HG02763 (cell line): ENCODE results near the gene WDR31.

Source experiments
- ATAC-seq: cut with Tn5 transposase; IDR thresholded peaks from one replicate; pipeline ENCODE4 v1.9.1; 2021; ENCODE audit warnings: mild to moderate bottlenecking, moderate library complexity; ENCODE audit not compliant: unreplicated experiment

Gene WDR31

DNA sequence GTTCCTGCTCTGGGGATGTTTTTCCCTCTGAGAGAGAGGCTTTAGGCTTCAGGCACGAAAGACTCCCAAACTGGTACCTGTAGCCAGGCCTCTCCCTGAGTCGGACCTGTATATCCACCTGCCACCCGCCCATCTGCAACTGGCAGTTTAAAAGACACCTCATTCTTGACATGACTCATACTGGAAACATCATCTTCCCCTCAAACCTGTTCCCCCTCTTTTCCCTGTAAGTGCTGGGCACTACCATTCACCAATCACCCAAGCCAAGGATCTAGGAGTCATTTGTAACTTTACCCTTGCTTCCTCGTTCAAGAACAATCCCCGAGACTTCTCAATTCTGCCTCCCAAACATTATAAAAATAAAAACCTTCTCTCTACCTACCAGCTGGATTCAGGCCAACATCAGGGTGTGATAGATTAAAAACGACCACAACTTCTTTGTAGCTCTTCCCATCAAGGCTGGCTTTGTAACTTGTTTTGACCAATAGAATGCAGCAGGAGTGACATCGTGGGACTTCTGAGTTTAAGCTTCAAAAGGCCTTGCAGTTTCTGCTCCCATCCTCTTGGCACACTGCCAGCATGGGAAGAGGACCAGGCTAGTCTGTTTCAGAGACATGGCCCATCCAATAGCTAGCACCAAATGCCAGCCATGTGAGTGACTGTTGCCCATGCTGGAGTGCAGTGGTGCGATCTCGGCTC, 1.8 kb upstream of the WDR31 start:
- no peak for ATAC-seq

DNA sequence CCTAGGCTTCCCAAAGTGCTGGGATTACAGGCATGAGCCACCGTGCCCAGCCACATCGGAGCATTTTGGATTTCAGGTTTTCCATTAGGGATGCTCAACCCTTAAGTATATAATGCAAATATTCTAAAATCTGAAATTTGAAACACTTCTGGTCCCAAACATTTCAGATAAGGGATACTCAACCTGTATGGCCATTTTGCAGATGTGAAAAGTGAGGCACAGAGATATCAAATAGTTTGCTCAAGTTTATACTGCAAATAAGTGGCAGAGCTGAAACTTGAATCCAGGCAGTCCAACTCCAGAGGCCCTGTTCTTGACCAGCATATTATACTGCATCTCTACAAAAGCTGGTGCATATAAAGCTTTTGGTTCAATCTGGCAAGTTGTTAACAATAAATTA, 2.4 kb downstream of the WDR31 start:
- ATAC-seq, result no peak

- ATAC-seq, result no peak
Measured at GRCh38 chr9:113331780-113332179, 8.3 kb downstream of the WDR31 start.

DNA sequence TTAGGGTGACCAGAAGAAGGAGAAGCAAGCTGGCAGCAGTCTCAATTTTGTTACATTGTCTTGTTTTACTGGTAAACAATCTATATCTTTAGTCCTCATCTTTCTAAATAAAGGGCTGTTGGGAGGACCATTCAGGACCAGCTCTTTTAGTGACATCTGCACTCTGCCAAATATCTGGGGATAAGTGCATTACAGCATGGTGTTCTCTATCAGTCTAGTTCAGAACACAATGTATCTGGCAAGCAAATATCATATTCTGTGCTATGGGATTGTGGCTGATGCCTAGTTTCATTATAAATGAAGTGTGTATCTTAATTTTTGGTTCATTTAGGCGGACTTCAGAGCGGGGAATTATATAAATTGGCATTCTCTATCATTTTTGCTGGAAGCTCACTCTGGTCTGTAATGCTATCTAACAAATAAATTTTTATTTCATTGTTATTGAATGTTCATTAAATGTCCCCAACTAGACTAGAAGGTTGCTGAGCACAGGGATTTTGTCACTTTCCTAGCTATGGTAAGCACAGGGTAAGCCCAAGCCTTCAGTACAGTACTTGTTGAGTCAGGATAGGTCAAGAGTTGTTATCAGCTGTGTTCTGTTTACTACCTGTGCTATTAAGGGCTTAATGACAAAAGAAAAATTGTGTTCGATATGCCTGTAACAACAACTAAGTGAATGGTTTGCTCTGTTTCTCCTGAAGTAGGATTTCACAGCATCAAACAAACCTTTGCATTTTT, 11.9 kb downstream of the WDR31 start:
- no peak for ATAC-seq

DNA sequence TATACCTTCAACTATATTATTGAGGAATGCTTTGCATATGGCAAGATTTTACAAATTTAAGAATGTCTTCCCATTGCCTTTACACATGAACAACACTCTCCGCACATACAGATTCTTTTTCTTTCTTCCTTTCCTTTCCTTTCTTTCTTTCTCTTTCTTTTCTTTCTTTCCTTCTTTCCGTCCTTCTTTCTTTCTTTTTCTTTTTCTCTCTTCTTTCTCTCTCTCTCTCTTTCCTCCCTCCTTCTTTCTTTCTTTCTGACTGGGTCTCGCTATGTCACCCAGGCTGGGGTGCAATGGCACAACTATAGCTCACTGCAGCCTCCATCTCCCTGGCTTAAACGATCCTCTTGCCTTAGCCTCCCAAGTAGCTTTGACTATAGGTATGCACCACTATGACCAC, 13.8 kb downstream of the WDR31 start:
- no peak for ATAC-seq

GRCh38 chr9:113322671-113323070, 17.4 kb downstream of the WDR31 start:
- ATAC-seq, result no peak

DNA sequence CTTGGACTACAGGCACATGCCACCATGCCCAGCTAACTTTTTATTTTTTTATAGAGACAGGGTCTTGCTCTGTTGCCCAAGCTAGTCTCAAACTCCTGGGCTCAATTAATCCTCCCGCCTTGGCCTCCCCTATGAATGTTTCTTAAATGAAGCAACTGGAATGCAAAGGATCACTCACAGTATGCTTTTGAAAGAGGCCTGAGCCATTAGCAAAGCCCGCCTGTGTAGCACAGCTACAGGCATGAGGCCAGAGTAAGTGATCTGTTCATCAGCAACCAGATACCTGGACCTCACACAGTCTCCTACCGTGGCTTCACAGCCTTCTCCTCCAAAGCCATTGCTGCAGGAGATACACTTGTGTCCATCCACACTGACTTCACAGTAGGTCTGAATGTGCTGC, 20.0 kb downstream of the WDR31 start:
- ATAC-seq, result no peak

DNA sequence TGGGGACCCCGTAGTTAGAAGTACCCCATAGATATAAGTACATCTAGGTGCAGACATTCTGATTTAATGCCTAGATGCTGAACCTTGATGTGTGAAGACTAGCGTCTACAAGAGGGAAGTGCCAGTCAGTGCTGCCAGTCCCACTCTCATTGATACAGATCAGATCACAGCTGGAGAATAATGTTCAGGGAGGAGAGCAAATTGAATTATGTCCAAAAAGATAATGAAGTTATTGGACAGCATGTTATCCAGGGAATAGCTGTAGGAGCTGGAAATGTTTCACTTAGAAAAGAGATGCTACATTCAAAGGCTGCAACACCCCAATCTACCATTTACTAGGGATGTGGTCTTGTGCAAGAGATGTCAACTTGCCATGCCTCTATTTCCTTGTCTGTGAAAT, 21.0 kb downstream of the WDR31 start:
- ATAC-seq, result no peak

DNA sequence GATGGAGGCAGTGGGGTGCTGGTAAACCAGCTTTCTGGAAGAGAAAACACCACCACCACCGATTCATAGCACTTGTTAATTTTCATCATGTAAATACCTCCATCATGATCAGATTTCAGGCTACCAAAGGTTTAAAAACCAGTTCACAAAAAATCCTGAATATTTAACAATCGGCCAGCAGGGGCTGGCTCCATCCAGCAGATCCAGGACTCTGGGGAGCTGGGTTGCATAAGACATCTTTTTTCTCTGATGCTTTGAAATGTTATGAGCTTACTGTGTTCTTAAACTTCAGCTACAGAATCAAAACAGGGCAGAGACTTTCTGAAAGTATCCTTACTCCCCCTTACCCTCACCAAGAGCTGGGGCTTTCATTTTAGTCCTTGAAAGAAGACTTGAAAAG, 22.3 kb downstream of the WDR31 start:
- no peak for ATAC-seq

DNA sequence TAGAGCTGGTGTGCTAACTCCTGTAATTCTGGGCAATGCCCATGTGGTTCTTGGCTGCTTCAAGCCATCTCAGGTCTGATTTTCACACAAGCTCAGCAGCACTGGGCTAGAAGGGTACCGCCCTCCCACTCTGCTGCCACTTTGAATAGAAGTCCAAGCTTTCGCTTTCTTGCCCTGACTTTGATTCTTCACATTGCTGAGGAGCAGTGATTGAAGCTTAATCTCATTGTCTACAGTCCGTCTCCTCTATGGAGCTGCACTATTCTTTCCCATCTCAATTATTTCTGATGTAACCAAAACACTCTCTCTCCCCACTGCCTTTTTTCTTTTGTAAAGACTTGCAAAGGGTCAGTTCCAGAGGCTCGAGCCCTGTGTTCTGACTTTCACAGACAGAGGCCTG, 24.0 kb downstream of the WDR31 start:
- no peak for ATAC-seq

- ATAC-seq, result no peak
Measured at GRCh38 chr9:113315231-113315630, 24.8 kb downstream of the WDR31 start.

- no peak for ATAC-seq
Measured at GRCh38 chr9:113313261-113313660, 26.8 kb downstream of the WDR31 start.

DNA sequence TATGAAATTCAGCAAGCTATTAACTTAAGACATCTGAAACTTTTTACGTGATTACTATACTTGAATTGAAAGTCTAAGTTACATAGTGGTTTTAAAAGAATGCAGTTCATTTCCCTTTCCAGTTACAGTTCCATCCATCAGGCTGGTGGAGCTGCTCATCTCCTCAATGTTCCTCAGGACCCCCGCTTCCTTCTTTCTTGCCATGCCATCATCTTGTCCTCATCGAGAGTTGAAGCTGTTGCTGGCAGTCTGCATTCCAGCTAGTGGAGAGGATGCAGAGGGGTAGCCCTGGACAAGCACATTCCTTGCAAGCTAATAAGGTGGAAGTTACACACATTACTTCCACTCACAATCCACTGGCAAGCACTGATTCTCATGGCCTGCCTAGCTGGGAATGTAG, 28.1 kb downstream of the WDR31 start:
- no peak for ATAC-seq

DNA sequence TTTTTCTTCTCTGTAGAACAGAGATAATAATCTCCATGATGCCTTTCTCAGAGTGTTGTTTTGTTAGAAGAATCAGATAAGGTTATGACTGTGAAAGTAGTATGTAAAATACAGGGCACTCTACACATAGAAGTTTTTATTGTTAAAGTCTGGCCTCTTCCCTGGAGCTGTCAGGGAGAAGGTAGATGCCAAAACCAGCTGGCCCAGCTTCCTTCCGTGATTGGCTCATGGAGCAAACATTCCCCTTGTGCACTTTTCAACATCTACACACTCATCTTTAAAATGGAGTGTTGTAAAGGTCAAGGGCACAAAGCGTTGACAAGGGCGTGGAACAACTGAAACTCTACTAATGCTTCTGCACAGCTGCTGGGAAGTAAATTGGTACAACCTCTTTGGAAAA, 29.5 kb downstream of the WDR31 start:
- ATAC-seq, result no peak

DNA sequence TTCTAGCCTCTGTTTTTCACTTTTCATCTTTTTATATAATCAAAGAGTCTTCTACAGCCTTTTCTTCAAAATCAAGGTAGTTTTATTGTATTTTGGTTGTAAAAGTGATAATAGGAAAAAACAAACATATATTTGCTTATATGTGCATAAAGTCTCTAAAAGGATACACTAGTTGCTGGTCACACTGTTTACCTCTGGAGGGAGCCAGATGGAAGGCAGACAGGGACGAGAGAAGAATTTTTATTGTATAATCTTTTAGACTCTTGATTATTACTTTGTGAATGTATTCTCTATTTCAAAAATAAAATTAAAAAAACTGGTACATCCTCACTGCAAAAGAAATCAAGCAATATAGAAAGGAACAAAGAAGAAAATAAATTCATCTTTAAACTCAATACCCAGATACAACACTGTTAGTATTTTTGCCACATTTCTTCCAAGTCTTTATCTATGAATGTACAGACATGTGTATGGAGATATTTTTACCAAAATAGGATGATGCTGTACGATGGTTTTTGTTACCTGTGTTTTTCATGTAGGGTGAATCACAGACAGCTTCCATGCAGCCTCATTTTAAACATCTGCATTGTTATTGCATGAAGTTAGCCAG, 30.8 kb downstream of the WDR31 start:
- no peak for ATAC-seq

GRCh38 chr9:113307396-113307975, 32.6 kb downstream of the WDR31 start:
- ATAC-seq, result no peak

- ATAC-seq, result no peak
Measured at GRCh38 chr9:113306566-113306965, 33.5 kb downstream of the WDR31 start.

DNA sequence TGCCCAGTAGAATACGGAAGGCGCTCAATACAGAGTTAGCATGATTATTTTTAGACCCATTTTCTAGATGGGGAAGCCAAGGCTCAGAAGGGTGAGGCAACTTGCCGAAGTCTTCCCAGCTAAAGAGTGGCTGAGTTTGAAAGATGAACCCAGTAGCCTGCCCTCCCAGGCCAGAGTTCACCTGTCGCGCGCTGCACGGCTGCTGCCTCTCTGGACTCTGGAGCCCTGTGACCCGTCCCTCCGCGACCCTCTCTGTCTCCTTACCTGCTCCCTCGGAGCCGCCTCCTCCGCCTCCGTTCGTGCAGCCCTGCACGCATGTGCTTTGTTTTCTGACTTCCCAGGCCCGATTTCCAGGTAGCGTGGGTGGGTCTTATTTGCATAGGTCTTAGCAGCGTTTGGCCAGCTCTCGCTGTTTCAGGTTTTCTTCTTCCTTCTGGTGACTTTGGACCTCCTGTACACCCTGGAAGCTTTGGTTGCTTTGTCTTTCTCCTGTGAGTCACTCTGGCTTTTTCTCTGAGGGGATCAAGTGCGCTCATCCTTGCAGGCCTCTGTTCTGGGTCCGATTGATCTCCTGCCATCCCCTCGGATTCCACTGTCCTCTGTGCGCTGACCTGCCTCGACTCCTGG, 37.2 kb downstream of the WDR31 start, which contains the start of gene RNF183:
Gene RNF183 (minus strand): TSS at position 585 of the 627 bp plus-strand sequence. CDS start 5,192 bp downstream, outside the sequence.
- no peak for ATAC-seq

GRCh38 chr9:113301548-113301947, 38.5 kb downstream of the WDR31 start:
- ATAC-seq, result no peak

- ATAC-seq, result no peak
Measured at GRCh38 chr9:113299800-113300292, 40.2 kb downstream of the WDR31 start.
